Caco-2 (cell line): ENCODE measurements around the gene ATP1A2. TPM values are rescaled to one million over a fixed set of nuclear protein-coding genes. Genes with fewer than 3 reads are reported as not detected.
A peak's percentile ranks its signal among the peaks of the same experiment; 100 is the strongest.
"Not testable (repeated sequence)": the region's sequence is repeated elsewhere in the genome, so short reads cannot be mapped to it uniquely, and the experiment has no call there.

Experiments
- BruUV-seq: library from RNA; stranded (reverse); fragments of 400-500 nt; replicated peaks from 2 replicates; lab custom pipeline; 2021; lab: Mats Ljungman, UMichigan
- CTCF ChIA-PET: fragments of 300-600 bp; sonication (Branson Sonifier 250); formaldehyde crosslinking; loops from one replicate; lab custom pipeline; 2022; ENCODE audit warnings: antibody characterized with exemption; lab: Charles Lee
- POLR2A ChIA-PET: fragments of 300-600 bp; sonication (Branson Sonifier 250); formaldehyde crosslinking; loops from one replicate; lab custom pipeline; 2022; ENCODE audit warnings: antibody characterized with exemption; lab: Charles Lee
- DNase-seq, 2 experiments: peaks; one replicate each; pipeline versions ENCODE4 v3.0.0 to v3.0.0-alpha.2; 2020 to 2022
- H3K27me3 ChIP-seq: replicated peaks from 2 replicates; pipeline ENCODE4 v1.6.0; 2011; ENCODE audit warnings: low read length; ENCODE audit not compliant: control insufficient read depth, insufficient read depth
- H3K36me3 ChIP-seq: 2 replicates; pipeline ENCODE4 v1.5.1; 2011; ENCODE audit warnings: low read length; ENCODE audit not compliant: control insufficient read depth, insufficient read depth
- H3K4me1 ChIP-seq: fragments of 250-450 bp; sonication (Bioruptor Pico); 2 replicates; pipeline ENCODE4 v1.5.1; 2020; ENCODE audit warnings: mild to moderate bottlenecking
- H3K4me3 ChIP-seq: 2 replicates; pipeline ENCODE4 v1.5.1; 2011; ENCODE audit warnings: low read depth, mild to moderate bottlenecking, control low read depth, low read length
- H3K9me3 ChIP-seq: fragments of 250-450 bp; sonication (Bioruptor Pico); 2 replicates; pipeline ENCODE4 v1.5.1; 2020; ENCODE audit warnings: mild to moderate bottlenecking, moderate library complexity
- H3K27ac Mint-ChIP-seq: one replicate; pipeline ENCODE4 v1.8.0; 2022; ENCODE audit warnings: mixed read lengths; ENCODE audit not compliant: unreplicated experiment
- H3K27me3 Mint-ChIP-seq: one replicate; pipeline ENCODE4 v1.8.0; 2022; ENCODE audit warnings: mixed read lengths; ENCODE audit not compliant: insufficient read depth, unreplicated experiment
- H3K36me3 Mint-ChIP-seq: one replicate; pipeline ENCODE4 v1.8.0; 2022; ENCODE audit warnings: mild to moderate bottlenecking, mixed read lengths; ENCODE audit not compliant: insufficient read depth, unreplicated experiment
- H3K4me1 Mint-ChIP-seq: one replicate; pipeline ENCODE4 v1.8.0; 2022; ENCODE audit warnings: low read depth, mixed read lengths; ENCODE audit not compliant: unreplicated experiment
- H3K4me3 Mint-ChIP-seq: one replicate; pipeline ENCODE4 v1.8.0; 2022; ENCODE audit warnings: mild to moderate bottlenecking, moderate library complexity, mixed read lengths; ENCODE audit not compliant: unreplicated experiment
- H3K9me3 Mint-ChIP-seq: one replicate; pipeline ENCODE4 v1.8.0; 2022; ENCODE audit warnings: mixed read lengths; ENCODE audit not compliant: unreplicated experiment
- CTCF ChIP-seq, 2 experiments: fragments of 200-600 bp in 1 of 2; IDR thresholded peaks; 1 replicate in 1 of 2; 2 replicates in 1 of 2; pipeline versions ENCODE4 v1.5.1 to v1.8.0; 2011 to 2022; ENCODE audit warnings: antibody characterized with exemption in 1 of 2, control low read depth in 1 of 2, inconsistent platforms in 1 of 2, low read depth in 1 of 2, low read length in 1 of 2, mild to moderate bottlenecking in 1 of 2, moderate library complexity in 1 of 2; ENCODE audit not compliant: insufficient read depth in 1 of 2, severe bottlenecking in 1 of 2, unreplicated experiment in 1 of 2
- intact Hi-C: fragments of 100-400 bp; cut with micrococcal nuclease; formaldehyde crosslinking; loops from one replicate; pipeline ENCODE4 v1.10.0; 2022; ENCODE audit not compliant: unreplicated experiment
- total RNA-seq: library from RNA; stranded (reverse); gene quantifications from 2 replicates; pipeline ENCODE4 v1.2.3, GENCODE V29; 2022

ATP1A2 gene
- total RNA-seq, 1 experiment from 2014 or later = 0.36 TPM

- no peak for DNase-seq
- TF ChIP-seq CTCF (IDR thresholded peaks at IDR 0.05; ENCODE audit: insufficient read depth in 1 of 2, low read depth in 1 of 2, low read length in 1 of 2, severe bottlenecking in 1 of 2, unreplicated experiment in 1 of 2) = no peak
- intact Hi-C loops = no loop called here
- ChIA-PET POLR2A (no interaction called here), CTCF (interaction anchor here (2.3 kb wide), 1 partner anchor 112 kb away, joined by 6 read pairs; no protein-coding TSS in a partner anchor)
- no peaks in the 10 kb centered on the region for H3K27me3 ChIP-seq
- H3K9me3 Mint-ChIP-seq = no peaks in the 10 kb centered on the region
- H3K36me3 ChIP-seq = no peaks in the 10 kb centered on the region
- no peaks in the 10 kb centered on the region for H3K36me3 Mint-ChIP-seq
- H3K27ac Mint-ChIP-seq = no peak overlapping the region
- no peaks in the 10 kb centered on the region for H3K27me3 Mint-ChIP-seq
- no peak overlapping the region for H3K4me3 Mint-ChIP-seq
- no peak overlapping the region for H3K4me3 ChIP-seq
- H3K4me1 ChIP-seq = peaks cover 8% of the 10 kb centered on the region
- H3K4me1 Mint-ChIP-seq = peaks cover 18% of the 10 kb centered on the region
- no peaks in the 10 kb centered on the region for H3K9me3 ChIP-seq
- no TSS peak for BruUV-seq
These were observed 8.0 kb upstream of the ATP1A2 start for GRCh38 chr1:160107512-160107911.

GRCh38 chr1:160108888-160109662 lies 6.5 kb upstream of the ATP1A2 start:
- H3K9me3 Mint-ChIP-seq = no peaks in the 10 kb centered on the region
- Histone ChIP-seq H3K27me3 (no peaks in the 10 kb centered on the region), H3K9me3 (no peaks in the 10 kb centered on the region), H3K36me3 (no peaks in the 10 kb centered on the region), H3K4me3 (no peak overlapping the region), H3K4me1 (peaks cover 12% of the 10 kb centered on the region)
- no peaks in the 10 kb centered on the region for H3K27me3 Mint-ChIP-seq
- CTCF ChIA-PET = interaction anchor here (2.0 to 2.3 kb wide), 2 partner anchors 111 to 143 kb away, joined by 6 to 9 read pairs; no protein-coding TSS in a partner anchor
- BruUV-seq = no TSS peak
- DNase-seq = peak; percentile 53 to 58
- TF ChIP-seq CTCF (IDR thresholded peaks at IDR 0.05; ENCODE audit: insufficient read depth in 1 of 2, low read depth in 1 of 2, low read length in 1 of 2, severe bottlenecking in 1 of 2, unreplicated experiment in 1 of 2) = peak; percentile 28 to 54
- H3K4me3 Mint-ChIP-seq = no peak overlapping the region
- intact Hi-C loops = no loop called here
- H3K4me1 Mint-ChIP-seq = peaks cover 12% of the 10 kb centered on the region
- H3K36me3 Mint-ChIP-seq = no peaks in the 10 kb centered on the region
- peak overlapping the region; percentile 38 for H3K27ac Mint-ChIP-seq
- POLR2A ChIA-PET = no interaction called here

- BruUV-seq = no TSS peak
- Mint-ChIP-seq H3K9me3 (no peaks in the 10 kb centered on the region), H3K4me3 (no peak overlapping the region), H3K4me1 (peaks cover 12% of the 10 kb centered on the region), H3K27me3 (no peaks in the 10 kb centered on the region), H3K36me3 (no peaks in the 10 kb centered on the region), H3K27ac (no peak overlapping the region)
- CTCF ChIA-PET = interaction anchor here (2.0 to 2.3 kb wide), 2 partner anchors 110 to 142 kb away, joined by 6 to 9 read pairs; no protein-coding TSS in a partner anchor
- H3K36me3 ChIP-seq = no peaks in the 10 kb centered on the region
- POLR2A ChIA-PET = no interaction called here
- no peaks in the 10 kb centered on the region for H3K27me3 ChIP-seq
- no peak overlapping the region for H3K4me3 ChIP-seq
- H3K4me1 ChIP-seq = peaks cover 12% of the 10 kb centered on the region
- DNase-seq = no peak
- no peak for TF ChIP-seq CTCF (IDR thresholded peaks at IDR 0.05; ENCODE audit: insufficient read depth in 1 of 2, low read depth in 1 of 2, low read length in 1 of 2, severe bottlenecking in 1 of 2, unreplicated experiment in 1 of 2)
- no peaks in the 10 kb centered on the region for H3K9me3 ChIP-seq
- intact Hi-C loops = no loop called here
These were observed 5.9 kb upstream of the ATP1A2 start for GRCh38 chr1:160109686-160110085.

GRCh38 chr1:160111462-160111861 lies 4.1 kb upstream of the ATP1A2 start:
- H3K36me3 Mint-ChIP-seq, H3K4me3 Mint-ChIP-seq, BruUV-seq, H3K36me3 ChIP-seq, intact Hi-C loops, H3K27ac Mint-ChIP-seq, DNase-seq, H3K27me3 Mint-ChIP-seq, H3K9me3 Mint-ChIP-seq, H3K9me3 ChIP-seq, H3K4me3 ChIP-seq, H3K27me3 ChIP-seq, POLR2A ChIA-PET, CTCF ChIA-PET: not testable (repeated sequence)
- H3K4me1 ChIP-seq = peaks cover 12% of the 10 kb centered on the region
- peaks cover 12% of the 10 kb centered on the region for H3K4me1 Mint-ChIP-seq
